ENCODE data around the gene AUTS2.

The AUTS2 gene

GRCh38 chr7:69818636-69819332, 220.5 kb downstream of the AUTS2 start:
- DNase-seq (ENCODE audit: low read depth), result no peak

DNA sequence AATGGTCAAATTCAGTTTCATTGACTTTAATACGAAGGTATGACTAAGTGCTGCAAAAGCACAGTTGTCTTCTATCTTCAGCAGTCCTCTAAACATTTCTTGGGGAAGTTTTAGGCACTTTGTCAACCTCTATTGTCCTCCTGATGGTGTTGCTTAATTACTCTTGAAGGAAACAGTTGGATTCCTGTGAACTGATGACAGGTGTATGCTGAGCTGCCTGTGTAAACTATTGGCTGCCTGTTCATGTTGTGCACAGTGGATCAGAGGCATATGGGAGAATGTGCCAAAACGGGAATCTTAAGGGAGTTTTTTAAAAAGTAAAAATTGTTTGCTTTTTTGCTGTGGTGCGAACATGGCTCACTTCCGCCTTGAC, 221.0 kb downstream of the AUTS2 start:
- no peak for DNase-seq (ENCODE audit: low read depth)

GRCh38 chr7:69820479-69821192, 222.4 kb downstream of the AUTS2 start:
- no peak for DNase-seq (ENCODE audit: low read depth)

DNA sequence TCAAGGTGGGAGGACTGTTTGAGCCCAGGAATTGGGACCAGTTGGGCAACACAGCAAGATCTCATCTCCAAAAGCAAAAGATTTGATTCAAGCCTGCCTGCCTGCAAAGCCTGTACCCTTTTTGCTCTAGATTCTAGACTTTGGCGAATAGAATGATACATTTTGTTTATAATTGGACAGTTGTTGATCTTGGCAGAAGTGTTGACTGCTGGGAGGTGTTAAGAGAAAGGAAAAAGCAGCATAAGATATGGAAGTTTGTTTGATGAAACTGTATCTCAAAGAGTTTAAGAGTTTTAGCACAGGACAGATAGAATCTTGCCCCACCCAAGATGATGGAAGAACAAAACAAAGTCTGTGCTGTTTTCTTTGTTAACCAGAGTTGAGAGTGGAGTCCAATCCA, 224.1 kb downstream of the AUTS2 start:
- no peak for DNase-seq (ENCODE audit: low read depth)

GRCh38 chr7:69823151-69823744, 225.0 kb downstream of the AUTS2 start:
- no peak for DNase-seq (ENCODE audit: low read depth)

DNA sequence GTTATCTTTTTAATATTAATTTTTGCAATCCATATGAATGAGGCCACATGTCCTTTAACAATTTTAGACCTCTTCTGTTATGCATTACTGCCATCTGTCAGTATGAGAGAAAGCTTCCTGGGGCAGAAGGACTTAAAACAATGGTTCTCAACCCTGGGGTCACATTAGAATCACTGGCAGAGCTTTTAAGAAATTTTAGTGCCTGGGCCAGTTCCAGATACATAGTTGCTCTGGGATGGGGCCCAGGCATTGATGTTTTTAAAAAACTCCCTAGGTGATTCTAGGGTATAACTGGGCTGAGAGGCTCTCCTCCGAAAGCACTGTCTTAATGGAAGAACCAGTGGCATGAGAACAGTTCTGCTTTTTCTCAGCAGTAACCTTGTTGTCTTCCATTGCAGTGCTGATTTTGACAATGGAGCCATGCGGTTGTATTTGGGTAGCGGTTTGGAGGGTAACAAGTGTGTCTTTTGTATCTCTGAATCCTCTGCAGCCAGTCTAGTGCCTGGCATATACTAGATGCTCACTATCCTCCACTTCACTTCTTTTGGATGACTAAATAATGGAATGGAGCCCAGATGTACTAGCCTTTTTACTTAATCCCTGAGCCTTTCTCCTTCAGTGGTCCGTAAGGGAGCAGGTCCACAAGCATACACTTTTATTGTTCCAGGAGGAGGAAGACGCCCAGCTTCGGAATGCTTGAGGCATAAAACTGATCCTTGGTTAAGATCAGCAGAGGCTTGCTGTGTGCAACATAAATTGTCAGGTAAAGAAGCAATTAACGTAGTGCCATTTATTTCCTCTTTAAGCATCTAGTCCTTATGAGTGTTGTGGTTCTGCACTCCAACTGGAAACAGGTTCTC, 227.1 kb downstream of the AUTS2 start:
- DNase-seq (ENCODE audit: low read depth), result no peak

GRCh38 chr7:69826283-69826682, 228.0 kb downstream of the AUTS2 start:
- DNase-seq (ENCODE audit: low read depth), result no peak

GRCh38 chr7:69827140-69827539, 228.9 kb downstream of the AUTS2 start:
- DNase-seq (ENCODE audit: low read depth), result no peak

DNA sequence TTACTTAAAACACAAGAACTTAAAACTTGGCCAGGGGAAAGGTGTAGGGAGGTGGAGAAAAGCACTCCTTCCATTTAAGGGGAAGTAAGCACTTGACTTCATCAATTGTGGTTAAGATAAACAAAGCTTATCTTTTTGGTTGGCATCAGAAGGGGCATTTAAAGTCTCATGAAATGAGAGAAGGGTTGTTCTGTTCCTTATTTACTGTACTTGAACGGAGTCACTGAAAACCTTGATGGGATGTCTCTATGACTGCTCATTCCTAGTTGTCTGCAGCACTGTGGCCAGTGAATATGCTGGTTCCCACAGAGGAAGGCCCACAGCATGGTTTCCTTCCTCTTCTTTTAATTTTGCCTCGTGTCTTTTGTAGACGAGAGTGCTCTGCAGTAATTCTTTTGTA, 229.3 kb downstream of the AUTS2 start:
- no peak for DNase-seq (ENCODE audit: low read depth)

GRCh38 chr7:69832356-69832755, 234.1 kb downstream of the AUTS2 start:
- DNase-seq (ENCODE audit: low read depth), result no peak

DNA sequence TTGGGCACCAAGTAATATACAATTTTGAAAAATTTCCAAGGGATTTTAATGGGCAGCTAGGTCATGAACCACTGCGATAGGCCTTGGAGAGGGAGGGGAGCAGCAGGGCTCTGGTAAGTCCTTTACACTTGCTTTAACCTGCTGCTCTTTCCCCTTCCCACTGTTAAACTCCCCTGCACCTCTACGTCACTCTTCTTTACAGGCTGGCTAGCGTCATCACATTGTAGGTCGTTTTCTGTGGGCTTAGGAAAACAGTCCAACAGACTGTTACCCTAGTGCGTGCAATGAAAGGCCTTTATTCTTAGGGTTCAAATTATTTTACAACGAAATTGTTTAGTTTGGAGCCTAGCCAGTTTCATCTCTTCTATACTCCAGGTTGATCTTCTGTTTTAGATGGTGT, 235.7 kb downstream of the AUTS2 start:
- DNase-seq (ENCODE audit: low read depth), result no peak

GRCh38 chr7:69836702-69837101, 238.4 kb downstream of the AUTS2 start:
- DNase-seq (ENCODE audit: low read depth), result no peak

DNA sequence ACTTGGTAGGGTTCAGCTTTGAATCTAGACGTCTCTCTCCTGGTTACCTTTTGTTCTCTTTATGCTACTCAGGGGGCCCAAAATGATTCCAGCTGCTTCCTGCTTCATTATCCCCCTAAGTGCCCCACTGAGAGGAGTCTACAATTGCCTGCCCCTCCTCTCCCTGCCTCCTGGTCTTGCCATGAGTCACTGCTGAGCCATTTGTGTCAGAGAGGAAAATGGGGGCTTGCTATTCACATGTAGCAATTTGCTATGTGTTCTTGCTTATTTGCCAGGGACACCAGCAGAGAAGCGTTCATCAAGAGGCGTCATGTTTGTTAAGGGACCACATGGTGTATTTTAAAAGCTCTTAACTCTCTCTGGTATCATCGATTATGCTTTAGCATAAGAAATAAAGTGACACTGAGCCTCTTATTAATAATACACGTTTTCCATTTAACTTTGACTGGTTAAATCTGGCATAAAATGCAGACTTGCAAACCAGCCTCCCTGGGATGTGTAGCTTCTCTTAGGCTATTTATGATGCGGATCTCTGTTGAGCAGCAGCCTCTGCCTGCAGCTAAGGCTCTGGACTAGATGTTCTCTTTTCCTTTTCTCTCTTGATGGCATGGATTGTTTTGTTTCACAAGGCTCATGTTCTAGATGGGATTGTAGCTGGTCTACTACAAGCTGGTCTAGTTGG, 239.3 kb downstream of the AUTS2 start:
- DNase-seq (ENCODE audit: low read depth), result no peak

DNA sequence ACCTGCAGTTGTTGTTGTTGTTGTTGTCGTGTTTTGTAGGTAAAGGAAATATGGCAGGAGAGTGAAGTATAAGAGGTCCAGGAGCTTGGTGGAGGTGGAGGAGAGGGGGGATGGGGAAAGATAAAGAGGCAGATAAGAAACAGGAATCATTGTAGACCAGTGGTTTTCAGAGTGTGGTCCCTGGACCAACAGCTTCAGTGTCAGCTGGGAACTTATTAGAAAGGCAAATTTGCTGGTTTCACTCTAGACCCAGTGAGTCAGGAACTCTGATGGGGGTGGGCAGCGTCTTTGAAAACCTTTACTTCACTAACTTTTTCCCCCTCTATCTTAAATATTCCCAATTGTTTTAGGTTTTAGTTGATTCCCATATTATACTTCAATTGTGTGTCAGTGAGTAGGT, 241.5 kb downstream of the AUTS2 start:
- no peak for DNase-seq (ENCODE audit: low read depth)

GRCh38 chr7:69840248-69840647, 242.0 kb downstream of the AUTS2 start:
- peak; percentile 0 for DNase-seq (ENCODE audit: low read depth)

DNA sequence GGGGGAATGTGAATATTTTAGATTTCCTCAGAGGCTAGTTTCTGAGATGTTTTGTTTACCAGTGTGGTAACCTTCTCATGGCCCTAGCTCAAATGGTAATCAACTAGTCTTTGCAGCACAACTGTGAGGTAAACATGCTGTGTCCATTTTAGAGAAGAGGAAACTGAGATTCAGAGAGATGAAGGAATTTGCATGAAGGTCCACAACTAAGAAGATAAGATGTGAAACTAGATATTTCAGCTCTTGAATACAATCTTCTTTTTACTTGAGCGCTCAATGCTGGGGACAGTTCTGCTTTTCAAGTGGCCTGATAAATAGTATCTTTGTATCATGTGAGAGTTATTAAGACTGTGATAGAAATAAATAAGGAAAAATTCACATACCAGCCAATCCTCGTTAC, 245.4 kb downstream of the AUTS2 start:
- no peak for DNase-seq (ENCODE audit: low read depth)

DNA sequence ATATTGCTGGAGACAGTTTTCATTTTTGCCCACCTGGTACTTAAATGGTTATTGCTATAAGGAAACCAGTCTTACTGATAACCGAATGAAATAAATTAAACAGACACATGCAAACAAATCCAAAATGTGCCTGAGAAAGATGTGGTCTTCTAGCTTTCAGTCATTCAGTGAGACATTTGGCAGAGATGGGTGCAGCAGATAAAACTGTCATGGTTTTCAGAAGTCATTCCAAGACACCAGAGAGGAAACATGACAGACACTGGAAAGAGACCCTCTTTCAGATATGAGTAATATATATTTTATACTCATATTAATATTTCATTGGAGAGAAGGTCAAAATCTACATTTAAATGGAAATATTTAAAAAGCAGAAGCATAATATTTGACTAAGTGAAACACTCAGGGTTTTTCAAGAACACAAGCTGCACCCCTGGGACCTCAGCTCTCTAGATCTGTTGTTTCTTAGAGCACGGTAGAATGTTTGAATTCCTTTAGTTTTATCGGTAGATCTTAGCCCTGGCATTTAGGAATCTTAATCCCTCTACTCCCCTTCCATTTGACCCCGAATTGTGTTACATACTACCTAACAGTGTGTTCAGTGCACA, 246.1 kb downstream of the AUTS2 start:
- no peak for DNase-seq (ENCODE audit: low read depth)

- no peak for DNase-seq (ENCODE audit: low read depth)
Observed at GRCh38 chr7:69845721-69846495, 247.6 kb downstream of the AUTS2 start.

DNA sequence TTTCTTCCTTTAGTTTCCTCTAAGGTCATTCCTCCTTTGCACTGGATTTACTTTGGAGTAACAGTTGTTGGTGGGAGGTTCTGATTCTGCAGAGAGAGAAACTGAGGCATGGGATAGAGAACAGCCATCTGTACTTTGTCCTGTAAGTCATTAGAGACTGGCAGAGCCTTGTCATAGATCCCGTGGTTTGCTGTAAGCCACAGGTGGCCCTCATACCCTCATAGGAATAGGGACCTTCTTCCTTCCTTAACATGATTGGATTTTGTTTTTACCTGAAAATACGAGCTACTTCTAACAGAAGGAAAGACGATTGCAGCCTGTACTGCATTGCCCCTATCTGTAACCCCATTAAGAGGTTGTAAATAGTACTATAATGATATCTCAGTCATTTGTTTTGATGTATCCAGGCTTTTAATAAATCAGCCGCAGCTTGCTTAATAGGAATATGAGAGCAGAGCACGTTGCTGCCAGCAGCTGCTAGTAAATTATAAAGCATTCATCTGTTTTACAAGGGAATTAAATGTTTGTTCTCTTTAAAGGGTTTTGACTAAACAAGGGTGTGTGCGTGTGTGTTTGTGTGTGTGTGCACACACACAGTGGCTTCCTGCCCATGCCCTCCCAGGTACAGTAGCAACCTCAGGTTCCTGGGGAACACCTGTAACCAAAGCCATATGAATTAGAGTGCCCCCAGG, 249.8 kb downstream of the AUTS2 start:
- no peak for DNase-seq (ENCODE audit: low read depth)

GRCh38 chr7:69849268-69849667, 251.0 kb downstream of the AUTS2 start:
- DNase-seq (ENCODE audit: low read depth), result no peak

All from amniotic epithelial cell (primary cell).